HL-60 (cell line): ENCODE results near the gene HOXB7.

Experiments used
- DNase-seq, 2 experiments: peaks; one replicate each; pipeline ENCODE4 v3.0.0-alpha.2; 2010 to 2020; ENCODE audit warnings: low read depth in 1 of 2, low spot score in 1 of 2
- H3K27ac ChIP-seq: fragments of 250-450 bp; sonication (Bioruptor Pico); replicated peaks from 2 replicates; pipeline ENCODE4 v1.5.1; 2020; ENCODE audit warnings: mild to moderate bottlenecking, moderate library complexity
- H3K27me3 ChIP-seq: fragments of 250-450 bp; sonication (Bioruptor Pico); 2 replicates; pipeline ENCODE4 v1.5.1; 2021; ENCODE audit warnings: mild to moderate bottlenecking, moderate library complexity; ENCODE audit not compliant: insufficient read depth, poor library complexity, severe bottlenecking
- H3K4me3 ChIP-seq: replicated peaks from 2 replicates; pipeline ENCODE4 v1.5.1; 2011; ENCODE audit warnings: mild to moderate bottlenecking, control low read depth, low read length; ENCODE audit not compliant: insufficient read depth
- GABPA ChIP-seq: IDR thresholded peaks from 2 replicates; pipeline ENCODE4 v1.6.1; 2012; ENCODE audit warnings: low read depth
- POLR2AphosphoS5 ChIP-seq: IDR thresholded peaks from 2 replicates; pipeline ENCODE4 v1.6.1; 2012; ENCODE audit warnings: low read depth
- SPI1 ChIP-seq: IDR thresholded peaks from 2 replicates; pipeline ENCODE4 v1.6.1; 2012; ENCODE audit warnings: low read depth, mild to moderate bottlenecking, borderline replicate concordance
- TF ChIP-seq, protein P1 (sequence below): IDR thresholded peaks from one replicate; pipeline ENCODE4 v1.5.1; 2011; ENCODE audit warnings: low read length, control low read depth, inconsistent platforms; ENCODE audit not compliant: insufficient read depth
- TF ChIP-seq, protein P2 (sequence below): IDR thresholded peaks from 2 replicates; pipeline ENCODE4 v1.6.1; 2012; ENCODE audit warnings: low read depth; ENCODE audit not compliant: insufficient replicate concordance

The HOXB7 gene

DNA sequence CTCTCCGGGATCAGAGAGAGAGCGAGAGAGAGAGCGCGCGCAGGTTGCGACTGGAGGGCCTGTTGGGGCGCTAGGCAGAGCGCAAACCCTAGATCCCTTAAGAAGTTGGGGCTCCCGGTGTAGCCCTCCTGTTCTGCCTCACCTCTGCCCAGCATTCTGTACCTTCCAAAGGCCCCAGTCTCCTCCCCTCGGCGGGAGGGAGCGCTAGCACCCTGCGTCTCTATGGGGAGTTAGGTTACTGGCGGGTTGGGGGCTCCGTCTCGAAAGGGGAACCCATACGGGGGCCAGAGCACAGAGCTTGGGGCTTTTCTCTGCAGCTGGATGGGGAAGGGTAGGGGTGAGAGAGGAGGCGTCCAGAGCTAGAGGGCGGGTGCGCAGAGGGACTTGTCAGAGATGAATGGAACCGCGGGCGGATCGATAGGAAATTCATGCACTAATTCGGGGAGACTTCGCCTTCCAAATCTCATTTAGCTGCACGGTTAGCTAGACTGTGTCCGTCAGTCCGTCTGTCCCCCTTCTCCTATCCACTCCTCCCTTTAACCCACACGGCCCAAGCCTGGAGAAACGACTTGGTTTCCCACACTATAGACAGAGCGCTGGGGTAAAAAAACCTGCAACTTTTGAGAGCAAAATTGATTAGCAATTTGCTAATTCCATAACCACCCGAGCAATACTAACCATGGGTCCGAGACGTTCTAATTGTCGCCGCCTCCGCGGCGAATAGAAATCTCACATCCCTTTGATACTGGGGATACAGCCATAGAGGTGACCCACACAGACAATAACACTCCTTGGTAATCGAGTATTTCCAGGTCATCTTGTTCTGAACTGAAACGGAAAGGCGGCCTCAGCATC lies 32.0 kb downstream of the HOXB7 start:
- Histone ChIP-seq H3K27ac (no peak overlapping the region), H3K27me3 (peaks cover 91% of the 10 kb centered on the region), H3K4me3 (no peak overlapping the region)
- TF ChIP-seq, protein P1, sequence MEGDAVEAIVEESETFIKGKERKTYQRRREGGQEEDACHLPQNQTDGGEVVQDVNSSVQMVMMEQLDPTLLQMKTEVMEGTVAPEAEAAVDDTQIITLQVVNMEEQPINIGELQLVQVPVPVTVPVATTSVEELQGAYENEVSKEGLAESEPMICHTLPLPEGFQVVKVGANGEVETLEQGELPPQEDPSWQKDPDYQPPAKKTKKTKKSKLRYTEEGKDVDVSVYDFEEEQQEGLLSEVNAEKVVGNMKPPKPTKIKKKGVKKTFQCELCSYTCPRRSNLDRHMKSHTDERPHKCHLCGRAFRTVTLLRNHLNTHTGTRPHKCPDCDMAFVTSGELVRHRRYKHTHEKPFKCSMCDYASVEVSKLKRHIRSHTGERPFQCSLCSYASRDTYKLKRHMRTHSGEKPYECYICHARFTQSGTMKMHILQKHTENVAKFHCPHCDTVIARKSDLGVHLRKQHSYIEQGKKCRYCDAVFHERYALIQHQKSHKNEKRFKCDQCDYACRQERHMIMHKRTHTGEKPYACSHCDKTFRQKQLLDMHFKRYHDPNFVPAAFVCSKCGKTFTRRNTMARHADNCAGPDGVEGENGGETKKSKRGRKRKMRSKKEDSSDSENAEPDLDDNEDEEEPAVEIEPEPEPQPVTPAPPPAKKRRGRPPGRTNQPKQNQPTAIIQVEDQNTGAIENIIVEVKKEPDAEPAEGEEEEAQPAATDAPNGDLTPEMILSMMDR: no peak
- TF ChIP-seq SPI1 (no peak), POLR2AphosphoS5 (no peak), GABPA (no peak)
- TF ChIP-seq, protein P2, sequence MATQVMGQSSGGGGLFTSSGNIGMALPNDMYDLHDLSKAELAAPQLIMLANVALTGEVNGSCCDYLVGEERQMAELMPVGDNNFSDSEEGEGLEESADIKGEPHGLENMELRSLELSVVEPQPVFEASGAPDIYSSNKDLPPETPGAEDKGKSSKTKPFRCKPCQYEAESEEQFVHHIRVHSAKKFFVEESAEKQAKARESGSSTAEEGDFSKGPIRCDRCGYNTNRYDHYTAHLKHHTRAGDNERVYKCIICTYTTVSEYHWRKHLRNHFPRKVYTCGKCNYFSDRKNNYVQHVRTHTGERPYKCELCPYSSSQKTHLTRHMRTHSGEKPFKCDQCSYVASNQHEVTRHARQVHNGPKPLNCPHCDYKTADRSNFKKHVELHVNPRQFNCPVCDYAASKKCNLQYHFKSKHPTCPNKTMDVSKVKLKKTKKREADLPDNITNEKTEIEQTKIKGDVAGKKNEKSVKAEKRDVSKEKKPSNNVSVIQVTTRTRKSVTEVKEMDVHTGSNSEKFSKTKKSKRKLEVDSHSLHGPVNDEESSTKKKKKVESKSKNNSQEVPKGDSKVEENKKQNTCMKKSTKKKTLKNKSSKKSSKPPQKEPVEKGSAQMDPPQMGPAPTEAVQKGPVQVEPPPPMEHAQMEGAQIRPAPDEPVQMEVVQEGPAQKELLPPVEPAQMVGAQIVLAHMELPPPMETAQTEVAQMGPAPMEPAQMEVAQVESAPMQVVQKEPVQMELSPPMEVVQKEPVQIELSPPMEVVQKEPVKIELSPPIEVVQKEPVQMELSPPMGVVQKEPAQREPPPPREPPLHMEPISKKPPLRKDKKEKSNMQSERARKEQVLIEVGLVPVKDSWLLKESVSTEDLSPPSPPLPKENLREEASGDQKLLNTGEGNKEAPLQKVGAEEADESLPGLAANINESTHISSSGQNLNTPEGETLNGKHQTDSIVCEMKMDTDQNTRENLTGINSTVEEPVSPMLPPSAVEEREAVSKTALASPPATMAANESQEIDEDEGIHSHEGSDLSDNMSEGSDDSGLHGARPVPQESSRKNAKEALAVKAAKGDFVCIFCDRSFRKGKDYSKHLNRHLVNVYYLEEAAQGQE: no peak
- DNase-seq: no peak

- H3K27ac ChIP-seq: no peak within 1 kb of the TSS
- TF ChIP-seq GABPA (no peak), POLR2AphosphoS5 (no peak), SPI1 (no peak)
- TF ChIP-seq, protein P2: no peak
- TF ChIP-seq, protein P1: no peak
- DNase-seq: no peak
- no peak within 1 kb of the TSS for H3K4me3 ChIP-seq
- H3K27me3 ChIP-seq: peaks cover 89% of the 10 kb centered on the region
These were observed 32.7 kb downstream of the HOXB7 start, which contains the start of gene HOXB4 for GRCh38 chr17:48577946-48578615. Gene HOXB4 (minus strand): TSS chr17:48578350. CDS start chr17:48578319, 31 bp downstream.

GRCh38 chr17:48577330-48577945 lies 33.4 kb downstream of the HOXB7 start:
- no peak for DNase-seq
- TF ChIP-seq POLR2AphosphoS5: no peak
- peaks cover 88% of the 10 kb centered on the region for H3K27me3 ChIP-seq
- no peak overlapping the region for H3K4me3 ChIP-seq
- H3K27ac ChIP-seq: no peak overlapping the region
